Hematopoietic multipotent progenitor cell treated with erythropoietin and hydrocortisone succinate and interleukin-3 and kit ligand, for 15 days (in vitro differentiated cells): Measurements from ENCODE around the gene BOC.

Experiments used
- DNase-seq: peaks from one replicate; pipeline ENCODE4 v3.0.0-alpha.2; 2015; ENCODE audit warnings: low spot score

Gene BOC

GRCh38 chr3:113249111-113249510 is 37.8 kb downstream of the BOC start:
- DNase-seq = no peak

GRCh38 chr3:113249601-113250000 is 38.2 kb downstream of the BOC start:
- no peak for DNase-seq

GRCh38 chr3:113250566-113250965 is 39.2 kb downstream of the BOC start:
- no peak for DNase-seq

GRCh38 chr3:113251817-113252216 is 40.5 kb downstream of the BOC start:
- no peak for DNase-seq

GRCh38 chr3:113252553-113252952 is 41.2 kb downstream of the BOC start:
- DNase-seq = no peak

- DNase-seq = no peak
These were observed 42.3 kb downstream of the BOC start for GRCh38 chr3:113253702-113254101.

- no peak for DNase-seq
These were observed 43.0 kb downstream of the BOC start for GRCh38 chr3:113254171-113254947.

GRCh38 chr3:113255100-113255853 is 43.9 kb downstream of the BOC start:
- DNase-seq = no peak

GRCh38 chr3:113255854-113256615 is 44.7 kb downstream of the BOC start:
- no peak for DNase-seq

GRCh38 chr3:113258361-113258760 is 47.0 kb downstream of the BOC start:
- no peak for DNase-seq

- DNase-seq = no peak
These were observed 47.8 kb downstream of the BOC start for GRCh38 chr3:113259196-113259595.

- no peak for DNase-seq
These were observed 49.8 kb downstream of the BOC start for GRCh38 chr3:113261063-113261625.

GRCh38 chr3:113261626-113262303 is 50.4 kb downstream of the BOC start:
- DNase-seq = no peak

- DNase-seq = no peak
These were observed 50.9 kb downstream of the BOC start for GRCh38 chr3:113262304-113262665.

GRCh38 chr3:113263020-113263419 is 51.7 kb downstream of the BOC start:
- DNase-seq = no peak

- DNase-seq = no peak
These were observed 52.4 kb downstream of the BOC start for GRCh38 chr3:113263778-113264177.

- DNase-seq = no peak
These were observed 53.1 kb downstream of the BOC start for GRCh38 chr3:113264283-113265131.

- no peak for DNase-seq
These were observed 53.9 kb downstream of the BOC start for GRCh38 chr3:113265231-113265630.

- DNase-seq = no peak
These were observed 55.4 kb downstream of the BOC start for GRCh38 chr3:113266738-113267137.

GRCh38 chr3:113268311-113268710 is 57.0 kb downstream of the BOC start:
- no peak for DNase-seq

- no peak for DNase-seq
These were observed 57.6 kb downstream of the BOC start for GRCh38 chr3:113268942-113269341.
